ENCODE measurements around the gene RHBDD1.
A peak's percentile ranks its signal among the peaks of the same experiment; 100 is the strongest.

The RHBDD1 gene

GRCh38 chr2:226932443-226932842, 96.6 kb downstream of the RHBDD1 start:
- no peak for DNase-seq (ENCODE audit: low spot score)

DNA sequence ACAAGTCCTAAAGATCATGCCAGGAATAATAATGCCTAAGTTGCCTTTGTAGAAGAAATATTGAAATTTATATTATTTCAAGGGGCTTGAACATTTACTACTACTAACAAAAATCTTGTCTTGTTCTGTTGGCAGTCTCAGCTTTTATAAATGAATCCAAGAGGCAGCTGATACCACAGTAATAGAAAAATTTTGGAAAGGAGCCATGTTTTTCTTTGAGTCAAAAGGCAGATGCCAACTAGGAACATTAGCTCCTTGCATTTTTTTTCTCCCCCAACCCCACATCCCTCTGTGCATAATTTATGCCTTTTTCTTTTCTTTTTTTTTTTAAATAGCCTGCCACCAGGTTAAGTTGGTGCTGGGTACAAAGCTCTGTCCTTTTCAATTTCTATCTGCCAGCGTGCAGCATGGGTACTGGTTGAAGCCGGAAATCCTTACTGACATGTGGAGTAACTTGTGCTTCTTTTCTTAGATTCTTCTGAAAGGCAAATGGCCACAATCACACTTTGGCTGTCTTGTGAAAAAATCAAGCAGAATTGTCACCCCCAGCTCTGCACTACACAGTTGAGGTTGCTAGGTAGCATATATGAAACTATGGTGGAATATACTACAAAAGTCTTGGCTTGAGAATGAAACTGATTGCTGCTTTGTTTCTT, 98.8 kb downstream of the RHBDD1 start:
- no peak for DNase-seq (ENCODE audit: low spot score)

DNA sequence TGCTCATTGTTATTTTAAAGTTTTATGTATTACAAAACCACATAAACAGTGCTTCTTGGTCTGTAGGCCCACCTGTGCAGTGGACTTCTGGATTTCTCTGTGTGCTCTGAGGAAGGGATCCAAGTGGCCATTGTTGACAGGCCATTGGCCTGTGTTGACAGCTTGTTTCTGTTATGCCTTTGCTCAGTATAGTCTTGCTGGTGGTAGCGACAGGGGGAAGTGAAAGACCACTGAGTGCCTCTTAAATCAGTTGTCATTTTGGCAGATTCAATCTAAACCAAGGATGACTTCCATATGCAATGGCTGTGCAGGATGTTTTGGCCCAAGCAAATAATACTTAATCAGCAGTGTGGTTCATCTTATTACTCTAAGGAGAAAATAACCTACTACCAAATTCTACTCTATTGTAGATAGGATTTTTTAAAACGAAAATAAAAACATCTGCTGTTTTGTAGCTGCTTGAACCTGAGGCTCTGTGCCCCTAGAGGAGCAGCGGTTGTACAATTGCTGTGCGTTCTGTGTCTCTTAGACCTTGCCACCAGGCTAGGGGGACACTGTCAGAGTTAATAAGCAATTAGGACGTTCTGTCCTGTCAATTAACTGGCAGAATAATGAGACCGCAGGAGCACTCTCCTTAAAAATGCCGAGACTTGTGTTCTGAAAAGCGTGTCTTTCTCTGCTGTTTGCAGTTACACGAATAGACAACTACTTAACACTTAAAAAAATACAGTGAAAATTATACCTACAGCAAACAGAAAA, 108.2 kb downstream of the RHBDD1 start:
- DNase-seq (ENCODE audit: low spot score) = peak; percentile 15

DNA sequence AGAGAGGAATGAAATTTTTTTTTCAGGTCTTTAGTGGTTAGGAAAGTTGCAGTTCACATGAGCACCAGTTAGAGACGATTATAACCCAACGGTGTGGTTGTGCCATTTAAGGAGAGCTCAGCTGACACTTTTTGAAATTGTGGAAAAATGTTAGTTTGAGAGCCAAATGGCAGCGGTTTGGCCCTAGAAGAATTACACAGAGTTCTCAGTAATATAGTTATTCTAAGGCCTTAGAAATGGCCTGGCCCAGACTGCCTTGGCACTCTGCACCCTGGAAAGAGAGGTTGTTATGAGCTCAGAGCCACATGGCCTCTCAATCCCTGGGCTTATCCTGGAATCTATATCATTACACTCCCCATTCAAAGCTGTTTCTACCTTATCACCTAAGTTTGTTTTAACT, 117.4 kb downstream of the RHBDD1 start:
- peak; percentile 18 for DNase-seq (ENCODE audit: low spot score)

DNA sequence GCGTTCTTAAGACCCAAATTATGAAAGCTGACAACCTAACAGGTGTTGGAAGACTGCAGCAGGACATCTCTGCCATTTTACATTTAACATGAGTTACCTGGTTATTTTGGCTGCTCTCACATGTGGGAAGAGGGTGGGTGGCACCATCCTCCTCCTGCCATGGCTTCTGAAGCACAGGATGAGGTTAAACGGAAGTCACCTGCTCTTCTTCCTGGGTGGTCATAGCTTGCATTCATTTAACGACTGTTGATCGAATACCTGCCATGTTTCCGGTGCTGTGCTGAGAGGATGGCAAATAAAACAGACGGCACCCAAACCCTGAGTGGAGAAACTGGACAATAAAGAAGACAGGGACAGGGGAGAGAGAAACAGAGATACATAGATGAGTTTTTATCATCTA, 118.0 kb downstream of the RHBDD1 start:
- no peak for DNase-seq (ENCODE audit: low spot score)

GRCh38 chr2:226956659-226957058, 120.8 kb downstream of the RHBDD1 start:
- DNase-seq (ENCODE audit: low spot score) = no peak

DNA sequence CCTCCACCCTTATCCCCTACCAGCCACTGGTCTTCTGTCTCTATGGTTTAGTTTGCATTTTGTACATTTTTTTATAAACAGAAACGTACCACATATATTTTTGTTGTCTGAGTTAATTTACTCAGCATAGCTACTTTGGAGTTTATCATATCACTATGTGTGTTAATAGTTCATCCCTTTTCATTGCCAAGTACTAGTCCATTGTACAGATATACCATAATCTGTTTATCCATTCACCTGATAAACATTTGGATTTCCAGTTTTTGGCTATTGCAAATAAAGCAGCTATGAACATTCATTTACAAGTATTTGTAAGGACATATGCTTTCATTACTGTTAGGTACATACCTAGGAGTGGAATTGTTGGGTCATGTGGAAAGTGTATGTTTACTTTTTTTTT, 123.6 kb downstream of the RHBDD1 start:
- DNase-seq (ENCODE audit: low spot score) = no peak

DNA sequence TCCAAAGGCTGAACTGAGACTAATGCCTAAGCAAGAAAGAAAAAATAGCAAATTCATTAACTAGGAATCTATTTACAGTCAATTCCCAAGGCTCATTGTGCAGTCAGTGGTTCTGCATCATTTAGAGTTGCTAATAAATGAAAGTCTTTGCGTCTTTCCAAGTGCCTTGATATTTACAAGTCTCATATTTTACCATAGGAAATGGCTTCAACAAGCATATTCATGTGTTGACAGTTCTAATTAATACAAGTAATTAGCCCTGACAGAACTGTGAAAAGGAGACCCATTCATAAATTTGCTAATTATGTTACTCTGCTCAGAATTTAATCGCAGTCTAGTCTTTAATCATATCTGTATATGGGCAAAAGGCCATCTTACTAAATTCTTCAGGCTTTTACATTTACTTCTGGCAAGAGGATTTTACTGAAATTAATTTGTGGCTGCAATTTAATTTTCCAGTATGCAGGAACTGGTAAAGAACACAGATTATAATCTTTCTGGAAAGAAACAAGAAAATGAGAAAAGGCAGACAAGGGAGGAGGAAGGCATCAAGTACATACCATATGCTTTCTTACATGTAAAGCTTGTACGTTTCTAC, 126.4 kb downstream of the RHBDD1 start:
- DNase-seq (ENCODE audit: low spot score) = no peak

GRCh38 chr2:226963528-226963927, 127.7 kb downstream of the RHBDD1 start:
- no peak for DNase-seq (ENCODE audit: low spot score)

DNA sequence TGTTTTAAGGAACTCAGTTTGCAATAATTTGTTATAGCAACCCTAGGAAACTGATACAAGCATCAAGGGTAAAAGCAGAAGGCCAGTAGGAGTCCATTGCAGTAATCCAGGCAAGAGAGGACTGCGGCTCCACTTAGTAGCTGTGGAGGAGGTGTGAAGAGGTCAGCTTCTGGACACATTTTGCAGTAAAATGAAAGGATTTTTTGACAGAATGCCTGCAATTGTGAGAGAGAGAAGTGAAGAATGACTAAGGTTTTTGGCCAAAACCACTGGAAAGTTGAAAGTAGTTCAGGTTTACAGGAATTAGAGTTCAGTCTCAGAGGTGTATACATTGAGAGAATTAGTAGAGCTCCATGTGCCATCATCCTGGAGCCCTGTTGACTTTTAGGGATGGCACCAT, 129.5 kb downstream of the RHBDD1 start:
- DNase-seq (ENCODE audit: low spot score) = no peak

GRCh38 chr2:226969417-226970080, 133.7 kb downstream of the RHBDD1 start:
- no peak for DNase-seq (ENCODE audit: low spot score)

DNA sequence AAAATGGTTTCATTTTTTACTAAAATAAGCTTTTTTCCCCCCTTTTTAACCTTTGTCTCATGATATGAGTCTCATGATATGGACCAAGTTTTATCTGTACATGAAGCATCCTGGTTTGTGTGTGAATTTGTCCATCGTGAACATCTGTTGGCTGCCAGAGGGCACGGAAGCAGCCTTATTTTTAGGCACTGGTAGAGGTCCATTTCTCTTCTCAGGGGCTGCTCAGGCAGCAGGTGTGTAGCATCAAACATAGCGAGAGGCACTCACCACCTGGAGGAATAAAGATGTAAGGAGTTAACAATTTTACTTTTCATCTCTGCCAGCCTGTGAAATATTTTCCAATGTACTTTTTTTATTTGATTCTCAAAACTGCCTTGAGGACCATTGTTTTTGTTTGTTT, 134.5 kb downstream of the RHBDD1 start:
- DNase-seq (ENCODE audit: low spot score) = no peak

- no peak for DNase-seq (ENCODE audit: low spot score)
These were observed 135.2 kb downstream of the RHBDD1 start for GRCh38 chr2:226971084-226971483.

- no peak for DNase-seq (ENCODE audit: low spot score)
These were observed 135.9 kb downstream of the RHBDD1 start for GRCh38 chr2:226971770-226972169.

DNA sequence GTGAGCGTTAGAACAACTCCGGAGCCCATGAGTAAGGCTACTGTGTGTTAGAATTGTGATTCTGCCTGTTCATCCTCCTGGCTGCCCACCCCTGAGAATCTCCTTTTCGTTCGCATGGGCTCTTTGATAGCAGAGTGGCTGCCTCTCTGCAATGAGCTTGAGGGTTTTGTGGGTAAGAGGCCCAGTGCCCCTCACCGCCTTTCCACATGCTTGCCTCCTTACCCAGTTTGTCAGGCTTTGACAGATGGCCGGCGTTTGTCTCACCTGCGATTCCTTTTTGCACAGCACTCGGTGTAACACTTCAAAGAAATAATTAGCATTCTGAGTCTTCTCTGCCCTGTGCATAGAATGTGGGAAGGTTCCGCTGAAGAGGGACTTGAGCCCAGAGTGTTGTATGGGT, 138.0 kb downstream of the RHBDD1 start:
- DNase-seq (ENCODE audit: low spot score) = no peak

GRCh38 chr2:226977775-226978190, 141.9 kb downstream of the RHBDD1 start:
- no peak for DNase-seq (ENCODE audit: low spot score)

DNA sequence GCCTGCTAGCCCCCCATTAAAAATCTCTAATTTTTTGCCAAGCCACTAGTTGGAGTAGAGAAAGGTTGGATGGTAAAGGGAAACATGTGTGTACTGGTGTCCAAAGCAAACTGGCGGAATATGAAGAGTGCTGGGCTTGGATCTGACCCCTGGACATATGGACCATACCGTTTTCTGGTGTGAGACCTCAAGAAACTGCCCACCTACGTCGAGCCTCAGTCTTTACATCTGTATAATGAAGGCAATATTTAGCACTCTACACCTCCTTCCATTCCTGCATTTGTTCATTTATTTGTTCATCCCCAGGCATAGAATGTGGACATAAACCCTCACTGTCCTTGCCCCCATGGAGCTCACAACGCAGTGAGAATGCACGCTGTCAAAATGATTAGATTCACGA, 142.4 kb downstream of the RHBDD1 start:
- DNase-seq (ENCODE audit: low spot score) = no peak

DNA sequence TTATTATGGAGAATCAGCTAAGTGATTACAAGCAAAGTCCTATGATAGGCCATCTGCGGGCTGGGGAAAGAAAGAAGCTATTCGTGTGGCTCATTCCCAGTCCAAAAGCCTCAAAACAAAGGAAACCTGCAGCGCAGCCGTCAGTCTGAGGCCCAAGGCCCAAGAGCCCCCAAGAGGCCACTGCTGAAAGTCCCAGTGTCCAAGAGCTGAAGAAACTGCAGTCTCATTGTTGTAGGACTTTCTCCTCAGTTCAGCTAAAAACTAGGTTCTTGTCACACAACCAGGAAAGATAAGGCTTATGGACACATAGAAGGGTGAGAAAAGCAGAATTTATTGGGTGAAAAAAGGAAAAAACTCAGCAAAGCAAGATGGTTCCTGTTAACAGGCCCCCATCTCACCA, 143.2 kb downstream of the RHBDD1 start:
- peak; percentile 64 for DNase-seq (ENCODE audit: low spot score)

DNA sequence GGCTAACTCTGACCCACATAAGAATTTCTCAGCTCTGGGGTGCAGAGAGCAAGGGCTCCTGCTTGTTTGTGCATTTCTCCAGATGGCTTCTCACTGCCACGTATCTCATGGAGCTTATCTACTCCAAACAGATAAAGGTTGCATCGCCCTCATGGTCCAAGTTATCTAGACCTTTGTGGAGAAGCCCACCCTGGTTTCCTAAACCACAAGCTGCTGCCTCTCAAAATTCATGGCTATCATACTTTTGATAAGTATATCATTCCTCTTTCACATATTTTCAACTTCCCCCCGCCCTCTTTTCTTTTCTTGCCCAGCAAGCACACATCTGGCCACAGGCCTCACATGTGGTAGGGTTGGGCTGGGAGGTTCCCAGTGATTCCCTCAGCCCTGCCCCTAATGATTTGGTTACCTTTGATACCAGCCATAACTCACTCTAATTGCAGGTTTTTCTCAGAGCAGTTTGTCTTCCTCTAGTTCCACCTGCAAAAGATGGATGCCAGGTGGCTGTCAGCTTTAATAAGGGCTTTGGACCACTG, 146.0 kb downstream of the RHBDD1 start:
- no peak for DNase-seq (ENCODE audit: low spot score)

- DNase-seq (ENCODE audit: low spot score) = peak; percentile 41
These were observed 148.3 kb downstream of the RHBDD1 start for GRCh38 chr2:226983895-226984749.

GRCh38 chr2:226984750-226985582, 149.1 kb downstream of the RHBDD1 start:
- DNase-seq (ENCODE audit: low spot score) = peak; percentile 87
